ENCODE measurements around the gene DDX28.

DNA sequence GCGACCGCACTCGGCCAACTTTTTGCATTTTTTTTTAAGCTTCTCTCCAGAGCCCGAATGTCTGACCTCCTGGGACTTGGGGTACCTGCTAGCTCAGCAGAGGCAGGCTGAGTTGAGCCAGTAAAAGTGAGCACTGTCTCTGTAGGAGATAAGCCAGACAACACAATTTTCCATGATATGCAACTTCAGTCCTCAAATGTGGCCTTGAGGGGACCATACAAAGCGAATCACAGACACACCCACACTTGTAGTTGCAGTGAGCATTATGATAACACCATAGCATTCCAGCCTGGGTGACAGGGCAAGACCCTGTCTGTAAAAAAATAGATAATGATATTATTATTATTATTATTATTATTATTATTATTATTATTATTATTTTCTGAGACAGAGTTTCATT is 26.4 kb downstream of the DDX28 start:
- no peak for TF ChIP-seq POLR2A (IDR thresholded peaks at IDR 0.05; ENCODE audit: low read length)
- no peak for TF ChIP-seq GATA1 (IDR thresholded peaks at IDR 0.05; ENCODE audit: low read depth, low read length)
